Right kidney (tissue), 9 donors: ENCODE measurements around the gene TIMM8B.
"Not testable (repeated sequence)": the region's sequence is repeated elsewhere in the genome, so short reads cannot be mapped to it uniquely, and the experiment has no call there.

ENCODE experiments used
- DNase-seq: peaks from one replicate; pipeline ENCODE4 v3.0.0-alpha.2; 2016
- long read RNA-seq, 8 donors: transcript quantifications; one replicate each; lab custom pipeline, GENCODE V29; 2026

The TIMM8B gene, protein sequence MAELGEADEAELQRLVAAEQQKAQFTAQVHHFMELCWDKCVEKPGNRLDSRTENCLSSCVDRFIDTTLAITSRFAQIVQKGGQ
- long read RNA-seq, donor 1, transcript TIMM8B-201 (2 exons, 819 nt) = major isoform, 276 of 298 reads
- long read RNA-seq, donor 1, transcript TIMM8B-203 (3 exons, 1,155 nt) = minor isoform, 21 of 298 reads
- long read RNA-seq, donor 1, partial matches to known transcripts = 0 of 298 reads
- long read RNA-seq, donor 1, other reads (novel, unspliced or antisense) = 0 of 298 reads
- long read RNA-seq, donor 2, transcript TIMM8B-201 (2 exons, 819 nt) = major isoform, 147 of 151 reads
- long read RNA-seq, donor 2, partial matches to known transcripts = 0 of 151 reads
- long read RNA-seq, donor 2, other reads (novel, unspliced or antisense) = 0 of 151 reads
- long read RNA-seq, donor 3, transcript TIMM8B-203 (3 exons, 1,155 nt) = minor isoform, 6 of 81 reads
- long read RNA-seq, donor 3, transcript TIMM8B-201 (2 exons, 819 nt) = major isoform, 67 of 81 reads
- long read RNA-seq, donor 3, partial matches to known transcripts = 8 of 81 reads
- long read RNA-seq, donor 3, other reads (novel, unspliced or antisense) = 0 of 81 reads
- long read RNA-seq, donor 4, transcript TIMM8B-201 (2 exons, 819 nt) = major isoform, 120 of 152 reads
- long read RNA-seq, donor 4, transcript TIMM8B-203 (3 exons, 1,155 nt) = minor isoform, 10 of 152 reads
- long read RNA-seq, donor 4, partial matches to known transcripts = 22 of 152 reads
- long read RNA-seq, donor 4, other reads (novel, unspliced or antisense) = 0 of 152 reads
- long read RNA-seq, donor 5, transcript TIMM8B-201 (2 exons, 819 nt) = major isoform, 172 of 175 reads
- long read RNA-seq, donor 5, partial matches to known transcripts = 0 of 175 reads
- long read RNA-seq, donor 5, other reads (novel, unspliced or antisense) = 0 of 175 reads
- long read RNA-seq, donor 6, transcript TIMM8B-201 (2 exons, 819 nt) = major isoform, 149 of 160 reads
- long read RNA-seq, donor 6, transcript TIMM8B-203 (3 exons, 1,155 nt) = minor isoform, 10 of 160 reads
- long read RNA-seq, donor 6, partial matches to known transcripts = 0 of 160 reads
- long read RNA-seq, donor 6, other reads (novel, unspliced or antisense) = 0 of 160 reads
- long read RNA-seq, donor 7, transcript TIMM8B-203 (3 exons, 1,155 nt) = minor isoform, 11 of 216 reads
- long read RNA-seq, donor 7, transcript TIMM8B-201 (2 exons, 819 nt) = major isoform, 204 of 216 reads
- long read RNA-seq, donor 7, partial matches to known transcripts = 0 of 216 reads
- long read RNA-seq, donor 7, other reads (novel, unspliced or antisense) = 0 of 216 reads
- long read RNA-seq, donor 8, transcript TIMM8B-203 (3 exons, 1,155 nt) = minor isoform, 13 of 130 reads
- long read RNA-seq, donor 8, transcript TIMM8B-201 (2 exons, 819 nt) = major isoform, 117 of 130 reads
- long read RNA-seq, donor 8, partial matches to known transcripts = 0 of 130 reads
- long read RNA-seq, donor 8, other reads (novel, unspliced or antisense) = 0 of 130 reads

DNA sequence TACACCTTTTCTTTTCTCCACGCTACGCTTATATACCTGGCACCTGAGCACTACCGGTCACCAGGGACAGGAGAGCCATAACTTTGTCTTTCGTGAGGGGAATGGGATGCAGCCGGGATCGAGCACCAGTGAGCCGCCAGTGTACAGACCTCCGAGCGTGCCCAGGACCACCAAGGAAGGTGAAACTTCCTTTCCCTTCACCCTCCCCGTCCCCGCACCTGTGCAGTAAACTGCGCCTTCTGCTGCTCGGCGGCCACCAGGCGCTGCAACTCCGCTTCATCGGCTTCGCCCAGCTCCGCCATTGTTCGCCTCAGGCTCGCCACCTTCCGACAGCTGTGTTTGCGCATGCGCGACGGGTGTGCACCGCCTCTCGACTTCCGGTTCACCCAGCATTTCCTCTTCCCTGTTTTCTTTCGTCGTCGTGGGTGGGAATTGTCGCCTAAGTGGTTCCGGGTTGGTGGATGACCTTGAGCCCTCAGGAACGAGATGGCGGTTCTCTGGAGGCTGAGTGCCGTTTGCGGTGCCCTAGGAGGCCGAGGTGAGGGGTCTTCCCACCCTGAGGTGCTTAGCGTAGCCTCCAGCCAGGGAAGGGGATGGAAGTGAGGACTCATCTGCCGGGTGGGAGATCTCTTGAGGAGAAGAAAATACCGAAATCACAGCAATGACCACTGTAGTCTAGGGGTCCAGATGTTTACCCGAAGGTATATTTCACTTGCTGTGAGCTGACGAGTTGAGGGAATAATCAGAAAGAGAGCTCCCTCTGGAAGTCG lies at the start of gene TIMM8B, which contains the start of gene SDHD:
Gene TIMM8B, minus strand, starts transcription at position 335 of the 770 bp plus-strand sequence. Its CDS starts 33 bp downstream, at position 302.
Gene SDHD, plus strand, starts transcription at position 452 of the 770 bp plus-strand sequence. Its CDS starts 35 bp downstream, at position 487.
- DNase-seq = peak; percentile 90

DNA sequence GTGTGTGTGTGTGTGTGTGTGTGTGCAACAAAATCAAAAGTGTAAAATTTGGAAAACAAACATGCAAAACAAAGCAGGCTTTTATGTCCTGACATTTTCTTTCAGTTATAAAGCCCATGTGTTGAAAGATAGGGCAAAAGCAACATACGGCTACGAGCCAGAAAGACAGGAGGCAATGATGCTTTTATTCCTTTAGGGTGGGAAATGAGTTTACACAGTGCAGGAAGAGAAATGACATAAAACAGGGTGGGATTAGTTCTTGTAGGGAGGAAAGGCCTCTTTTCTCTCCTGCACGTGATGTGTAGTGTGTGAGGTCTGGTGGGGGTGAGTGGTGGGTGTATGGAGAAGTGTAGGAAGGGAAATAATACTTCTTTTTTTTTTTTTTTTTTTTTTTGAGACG lies 47.9 kb upstream of the TIMM8B start:
- no peak for DNase-seq

DNA sequence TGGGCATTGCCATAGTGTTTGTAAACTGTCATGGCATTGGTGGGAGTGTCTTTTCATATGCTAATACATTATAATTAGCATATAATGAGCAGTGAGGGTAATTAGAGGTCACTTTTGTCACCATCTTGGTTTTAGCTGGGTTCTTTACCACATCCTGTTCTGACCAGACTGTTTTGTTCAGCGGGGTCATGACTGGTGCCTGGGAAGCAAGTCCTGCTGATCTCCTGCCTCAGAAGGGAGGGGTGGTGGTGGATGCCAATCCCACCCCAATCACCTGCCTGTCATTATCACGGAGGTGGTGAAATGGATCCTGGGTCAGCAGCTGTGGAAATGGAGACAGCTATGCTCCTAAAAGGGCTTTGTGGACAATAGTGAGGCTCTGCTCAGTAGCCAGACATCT lies 46.2 kb upstream of the TIMM8B start:
- no peak for DNase-seq

DNA sequence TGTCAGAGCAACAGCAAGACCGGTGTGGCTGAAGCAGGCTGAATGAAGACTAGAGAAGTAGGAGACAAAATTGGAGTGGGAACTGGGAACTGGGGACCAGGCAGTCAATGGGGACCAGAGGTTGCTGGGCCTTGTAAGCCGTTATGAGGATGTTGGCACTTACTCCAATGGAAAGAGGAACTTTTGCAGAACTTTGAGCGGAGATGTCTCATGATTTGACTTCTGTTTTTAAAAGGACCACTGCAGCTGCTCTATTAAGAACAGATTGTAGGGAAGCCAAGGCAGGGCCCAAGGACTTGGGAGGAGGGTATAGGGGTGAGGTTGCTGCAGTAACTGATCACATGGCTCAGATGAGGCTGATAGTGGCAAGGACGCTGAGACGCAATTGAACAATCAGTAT lies 43.1 kb upstream of the TIMM8B start:
- DNase-seq = no peak

DNA sequence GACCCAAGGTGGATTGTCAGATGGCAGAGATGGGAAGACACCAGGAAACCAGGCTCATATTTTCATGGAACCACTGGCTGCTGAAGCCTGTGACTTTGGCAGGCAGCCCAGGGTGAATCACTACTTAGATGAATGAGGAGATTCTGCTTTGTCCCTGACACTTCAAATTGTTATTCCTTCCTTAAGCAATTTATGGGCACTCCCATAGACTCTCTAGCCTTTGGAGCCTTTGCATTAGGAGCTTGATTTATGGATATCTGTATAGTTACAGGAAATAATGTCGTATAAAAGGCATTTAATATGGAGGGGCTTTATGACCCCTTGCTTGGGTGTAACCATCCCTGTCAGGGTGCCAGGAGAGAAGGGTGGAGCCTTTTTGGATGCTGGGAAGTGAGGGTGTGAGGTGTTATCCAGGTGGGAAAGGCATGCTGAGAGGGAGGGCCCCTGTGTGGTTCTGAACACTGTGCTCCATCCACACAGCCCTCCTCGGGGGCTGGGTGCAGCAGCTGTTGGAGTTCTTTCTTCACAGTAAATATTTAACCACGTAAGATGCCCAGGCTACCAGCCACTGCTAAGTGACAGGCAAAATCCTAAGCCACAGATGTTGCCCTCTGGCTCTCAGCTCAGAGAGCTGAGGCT lies 42.0 kb upstream of the TIMM8B start:
- no peak for DNase-seq

DNA sequence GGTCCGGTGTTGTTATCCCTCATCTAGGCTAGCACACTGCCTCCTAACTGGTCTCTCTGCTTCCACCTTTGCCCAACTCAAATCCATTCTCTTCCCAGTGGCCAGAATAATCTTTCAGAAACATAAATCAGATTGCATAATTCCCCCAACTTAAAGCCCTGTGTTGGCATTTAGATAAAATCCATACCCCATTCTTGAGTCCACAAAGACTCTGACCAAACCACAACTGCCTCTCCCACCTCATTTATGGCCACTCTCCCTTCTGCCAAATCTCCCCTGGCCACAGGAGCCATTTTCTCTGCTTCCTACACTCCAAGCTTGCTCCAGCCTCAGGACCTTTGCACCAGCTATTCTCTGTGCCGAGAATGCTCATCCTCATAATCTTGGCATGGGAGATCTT lies 40.5 kb upstream of the TIMM8B start:
- no peak for DNase-seq

DNA sequence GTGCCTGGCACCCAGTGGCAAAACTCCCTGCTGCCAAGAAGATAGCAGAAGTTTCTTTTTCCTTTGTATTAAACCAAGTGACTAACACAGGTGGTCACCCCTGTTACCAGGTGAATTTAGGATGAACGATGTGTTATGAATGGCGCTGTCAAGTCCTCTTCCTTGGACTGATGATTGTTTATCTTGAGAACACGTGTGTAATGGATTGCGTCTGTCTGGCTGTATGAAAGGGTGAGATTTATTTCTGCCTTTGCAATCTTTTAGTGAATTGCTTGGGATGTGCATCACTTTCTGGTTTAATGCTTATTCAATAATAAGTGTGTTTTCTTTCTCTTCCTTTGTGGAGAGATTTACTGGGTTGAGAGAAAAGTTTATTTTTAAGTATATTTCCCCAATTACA lies 36.6 kb upstream of the TIMM8B start:
- DNase-seq = no peak

DNA sequence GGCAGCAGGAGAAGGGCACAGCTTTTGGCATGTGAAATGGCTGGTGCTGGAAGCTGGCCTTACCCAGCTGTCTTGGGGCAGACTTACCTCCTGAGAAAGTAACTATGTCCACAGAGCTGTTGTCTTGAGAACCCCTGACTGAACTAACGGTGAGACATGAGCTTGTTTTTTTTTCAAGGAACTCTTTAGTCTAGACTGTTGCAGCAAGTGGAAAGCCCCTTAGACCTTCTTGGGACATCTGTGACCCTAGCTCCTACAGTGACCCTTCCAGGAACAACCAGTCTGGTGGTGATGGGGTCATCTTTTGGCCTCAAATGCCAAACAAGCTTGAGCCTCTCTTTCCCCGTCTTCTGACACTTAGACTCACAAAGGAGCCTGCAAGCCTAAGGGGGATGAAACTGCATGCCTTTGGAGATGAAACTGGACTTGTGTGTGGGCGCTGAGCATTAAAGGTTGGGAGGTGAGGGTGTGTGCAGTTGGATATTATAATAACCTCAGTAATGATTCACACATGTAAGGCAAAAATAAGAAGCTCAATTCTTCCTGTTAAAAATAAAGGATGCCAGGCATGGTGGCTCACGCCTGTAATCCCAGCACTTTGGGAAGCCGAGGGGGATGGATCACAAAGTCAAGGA lies 35.5 kb upstream of the TIMM8B start:
- no peak for DNase-seq

DNA sequence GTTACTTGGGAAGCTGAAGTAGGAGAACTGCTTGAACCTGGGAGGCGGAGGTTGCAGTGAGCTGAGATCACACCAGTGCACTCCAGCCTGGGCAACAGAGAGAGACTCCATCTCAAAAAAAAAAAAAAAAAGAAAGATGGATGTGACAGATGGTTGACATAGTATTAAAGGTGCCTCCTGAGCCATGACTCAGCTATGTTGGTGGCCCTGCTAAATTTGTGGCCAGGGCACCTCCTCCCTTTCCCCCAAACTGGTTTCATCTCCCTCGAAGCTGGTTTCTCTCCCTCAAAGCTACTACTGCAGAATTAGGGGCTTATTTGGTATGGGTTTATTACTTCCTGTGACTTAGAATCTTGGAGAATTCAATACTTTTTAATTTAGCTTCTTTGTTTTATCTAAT lies 31.6 kb upstream of the TIMM8B start:
- no peak for DNase-seq

DNA sequence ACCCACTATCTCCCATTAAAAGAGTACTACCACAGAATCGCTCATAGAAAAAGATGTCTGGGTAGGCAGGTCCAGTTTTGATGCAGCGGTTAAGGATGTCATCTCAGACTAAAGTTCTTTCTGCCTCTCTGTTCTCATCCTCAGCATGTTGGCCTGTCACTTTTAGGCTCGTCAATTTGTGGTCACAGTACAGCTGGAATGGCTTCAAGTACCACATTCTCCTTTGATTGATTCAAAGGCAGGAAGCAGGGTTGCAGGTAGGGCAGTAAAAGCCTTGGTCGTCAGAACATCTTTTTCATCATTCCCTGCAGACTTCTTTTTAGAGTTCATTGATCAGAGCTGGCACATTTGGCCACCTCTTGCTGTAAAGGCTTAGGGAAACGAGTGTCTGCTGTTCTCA lies 28.8 kb upstream of the TIMM8B start:
- DNase-seq = no peak

DNA sequence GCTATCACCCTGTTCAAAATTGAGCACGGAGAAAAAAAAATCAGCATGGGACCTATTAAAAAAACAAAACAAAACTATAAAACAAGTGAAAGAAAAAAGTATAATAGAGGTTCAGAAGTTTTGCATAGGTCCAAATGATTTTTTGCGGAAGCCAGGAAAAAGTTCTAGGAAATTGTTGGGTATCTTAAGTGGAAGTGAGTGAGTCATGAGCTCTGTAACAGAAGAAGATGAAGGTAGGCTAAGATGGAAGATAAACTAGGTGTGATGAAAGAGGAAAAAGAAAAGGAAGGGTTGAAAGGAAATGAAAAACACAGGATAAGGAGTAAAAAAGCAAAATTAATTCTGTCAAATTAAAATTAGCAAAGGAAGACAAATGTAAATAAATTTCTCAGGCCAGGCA lies 27.9 kb upstream of the TIMM8B start:
- DNase-seq = no peak

DNA sequence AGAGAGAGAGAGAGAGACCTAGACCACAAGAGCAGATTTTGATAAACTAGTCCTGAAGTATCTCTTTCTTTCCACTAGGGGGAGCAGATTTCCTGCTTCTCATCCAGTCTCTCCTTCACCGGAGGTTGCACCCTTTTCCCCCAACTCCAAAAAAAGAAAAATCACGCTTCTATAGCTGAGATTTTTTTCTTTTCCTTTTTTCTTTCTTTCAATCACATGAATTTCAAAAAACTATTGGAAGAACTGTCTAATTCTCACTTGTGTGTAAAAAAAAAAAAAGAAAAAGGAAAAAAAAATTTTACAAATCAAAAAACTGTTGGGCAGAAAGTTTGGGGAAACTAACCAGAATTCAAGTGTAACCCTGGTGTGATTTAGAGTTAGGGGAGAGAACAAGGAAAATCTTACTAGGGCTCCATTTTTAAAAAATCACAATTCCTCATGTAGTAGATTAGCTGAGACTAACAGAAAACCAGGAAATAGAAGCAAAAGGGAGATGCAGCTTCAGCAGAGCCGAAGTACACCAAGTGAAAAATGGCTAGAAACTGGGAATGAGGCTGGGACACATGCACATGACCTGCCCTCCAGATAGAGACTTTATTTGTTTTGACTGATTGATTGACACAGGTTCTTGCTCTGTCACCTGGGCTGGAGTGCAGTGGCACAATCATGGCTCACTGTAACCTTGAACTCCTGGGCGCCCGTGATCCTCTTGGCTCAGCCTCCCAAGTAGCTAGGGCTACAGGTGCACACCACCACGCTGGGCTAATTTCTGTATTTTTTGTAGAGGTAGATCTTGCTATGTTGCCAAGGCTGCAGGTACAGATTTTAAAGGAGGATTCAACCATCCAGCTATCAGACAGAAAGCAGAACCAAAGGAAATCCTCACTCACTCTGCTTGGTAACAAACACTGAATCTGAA lies 27.2 kb upstream of the TIMM8B start:
- peak; percentile 6 for DNase-seq

DNA sequence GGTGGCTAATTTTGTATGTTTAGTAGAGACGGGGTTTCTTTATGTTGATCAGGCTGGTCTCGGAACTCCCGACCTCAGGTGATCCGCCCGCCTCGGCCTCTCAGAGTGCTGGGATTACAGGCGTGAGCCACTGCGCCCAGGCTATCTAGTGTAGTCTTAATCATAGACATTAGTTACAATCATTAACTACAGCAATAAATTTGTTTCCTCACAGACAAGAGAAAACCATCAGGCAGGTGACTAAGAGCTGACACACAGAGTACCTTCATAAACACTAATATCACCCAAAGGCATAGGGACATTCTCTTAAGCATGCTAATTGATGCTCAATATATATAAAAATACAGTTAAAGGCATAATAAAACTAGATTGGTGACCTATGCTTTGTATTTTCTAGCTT lies 19.5 kb upstream of the TIMM8B start:
- no peak for DNase-seq

DNA sequence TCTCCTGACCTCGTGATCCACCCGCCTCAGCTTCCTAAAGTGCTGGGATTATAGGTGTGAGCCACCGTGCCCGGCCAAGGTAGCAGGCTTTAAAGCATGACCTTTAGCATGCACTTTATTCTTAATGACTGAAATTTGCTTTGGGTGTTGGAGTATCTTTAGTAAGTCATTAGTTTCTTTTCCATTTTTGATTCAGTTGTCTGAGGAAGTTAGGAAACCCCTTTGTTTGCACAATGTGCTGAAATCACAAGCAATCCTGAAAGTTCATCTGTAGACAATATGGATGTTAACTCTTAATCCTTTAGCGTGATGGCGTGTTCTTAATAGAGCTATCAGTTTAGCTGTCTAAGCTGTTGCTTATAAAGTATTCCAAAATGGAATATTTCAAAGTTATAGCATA lies 16.9 kb upstream of the TIMM8B start:
- DNase-seq = no peak

DNA sequence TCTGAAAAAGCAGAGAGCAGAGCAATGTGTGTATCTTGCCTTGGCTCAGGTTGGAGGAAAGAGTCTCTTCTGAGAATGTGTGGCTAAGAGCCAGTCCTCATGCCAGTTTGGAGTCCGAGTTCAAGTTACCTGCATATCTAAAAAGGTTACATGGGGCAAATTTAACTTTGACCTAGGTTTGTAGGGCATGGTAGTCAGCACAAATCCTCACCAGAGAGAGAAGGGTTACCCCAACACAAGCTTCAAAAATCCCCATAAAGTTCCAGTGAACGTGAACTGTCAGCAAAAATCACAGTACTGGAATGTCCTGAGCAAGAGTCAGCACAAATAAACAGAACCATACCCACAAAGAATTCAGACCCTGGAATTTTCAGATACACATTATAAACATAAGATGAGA lies 13.9 kb upstream of the TIMM8B start:
- no peak for DNase-seq

DNA sequence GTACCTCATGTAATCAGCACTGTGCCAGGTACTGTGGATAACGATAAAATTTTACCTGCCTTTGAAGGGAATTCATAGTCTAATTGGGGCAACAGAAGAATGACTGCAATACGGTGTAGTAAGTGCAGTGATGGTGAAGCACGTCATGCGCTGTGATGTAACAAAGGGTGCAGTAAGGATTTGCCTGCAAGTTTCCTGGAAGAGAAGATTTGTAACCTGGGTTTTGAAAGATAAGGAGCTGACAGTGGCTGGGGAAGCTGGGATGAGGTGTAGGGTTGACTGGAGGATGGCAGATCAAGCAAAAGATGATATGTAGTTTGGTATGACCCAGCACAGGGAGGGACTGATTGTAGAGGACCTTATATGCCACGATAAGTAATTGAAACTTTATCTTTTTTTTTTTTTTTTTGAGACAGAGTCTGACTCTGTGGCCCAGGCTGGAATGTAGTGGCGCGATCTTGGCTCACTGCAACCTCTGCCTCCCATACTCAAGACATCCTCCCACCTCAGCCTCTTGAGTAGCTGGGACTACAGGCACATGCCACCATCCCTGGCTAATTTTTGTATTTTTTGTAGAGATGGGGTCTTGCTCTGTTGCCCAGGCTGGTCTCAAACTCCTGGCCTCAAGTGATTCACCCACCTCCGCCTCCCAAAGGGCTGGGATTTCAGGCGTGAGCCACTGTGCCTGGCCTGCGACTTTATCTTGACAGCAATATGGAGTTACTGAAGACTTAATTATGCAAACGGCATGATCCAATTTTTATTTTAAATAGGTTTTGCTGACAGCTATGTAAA lies 11.4 kb upstream of the TIMM8B start:
- DNase-seq = no peak

DNA sequence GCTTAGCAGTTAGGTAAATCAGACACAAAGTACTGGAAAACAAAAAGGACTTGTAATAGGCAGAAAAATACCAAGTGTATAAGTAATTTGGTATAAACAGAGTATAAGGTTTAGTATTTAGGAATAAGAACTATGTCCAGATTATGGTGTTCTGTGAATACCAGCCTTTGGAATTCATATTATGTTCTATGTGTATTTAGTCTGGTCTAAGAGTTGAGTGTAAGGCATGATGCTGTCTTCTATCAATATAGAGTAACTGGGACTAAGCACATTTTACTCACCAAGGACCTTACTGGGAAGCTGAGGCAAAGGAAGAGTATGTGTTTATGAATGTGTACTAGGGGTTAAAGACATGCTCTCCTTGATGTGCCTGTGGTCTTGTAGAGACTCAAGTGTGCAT lies 9.6 kb upstream of the TIMM8B start:
- DNase-seq = no peak

DNA sequence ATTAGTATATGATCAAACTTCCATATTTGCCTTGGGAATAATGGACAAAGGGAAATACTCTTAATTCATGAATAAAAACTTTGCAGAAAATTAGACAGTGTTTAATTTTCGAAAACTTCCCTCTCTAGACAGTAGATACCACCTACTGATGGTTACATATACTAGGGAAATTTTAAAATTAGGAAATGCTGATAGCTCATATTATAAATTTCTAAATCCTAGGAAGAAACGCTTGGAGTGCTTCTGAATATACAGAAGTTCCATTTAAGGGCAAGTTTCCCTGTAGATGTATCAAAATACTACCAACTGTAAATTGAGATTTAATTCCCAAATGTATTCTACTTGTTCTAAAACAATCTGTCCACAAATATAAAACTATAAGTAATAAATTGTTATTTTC lies 8.7 kb upstream of the TIMM8B start:
- DNase-seq = not testable (repeated sequence)
